PC-3 (cell line): Measurements from ENCODE around the gene SBNO2. TPM values are rescaled to one million over a fixed set of nuclear protein-coding genes. Genes with fewer than 3 reads are reported as not detected.

Experiments
- ATAC-seq: fragments of 200-7000 bp; cut with Tn5 transposase; 2 replicates; pipeline ENCODE4 v1.9.1; 2020; ENCODE audit warnings: mild to moderate bottlenecking, moderate library complexity
- BruUV-seq: library from RNA; stranded (reverse); fragments of 400-500 nt; replicated peaks from 2 replicates; lab custom pipeline; 2021; lab: Mats Ljungman, UMichigan
- CTCF ChIA-PET: fragments of 300-600 bp; sonication (Branson Sonifier 250); formaldehyde crosslinking; loops from one replicate; lab custom pipeline; 2022; ENCODE audit warnings: antibody characterized with exemption; lab: Charles Lee
- POLR2A ChIA-PET: fragments of 300-600 bp; sonication (Branson Sonifier 250); formaldehyde crosslinking; loops from one replicate; lab custom pipeline; 2022; ENCODE audit warnings: antibody characterized with exemption; ENCODE audit not compliant: unreplicated experiment; lab: Charles Lee
- DNase-seq: peaks from one replicate; pipeline ENCODE4 v3.0.0-alpha.2; 2015
- H2AFZ ChIP-seq: fragments of 300-600 bp; sonication (generic); 2 replicates; pipeline ENCODE4 v1.6.0; 2016; ENCODE audit warnings: antibody characterized with exemption, low read length
- H3F3A ChIP-seq: fragments of 300-600 bp; sonication (generic); one replicate; pipeline ENCODE4 v1.6.0; 2017; ENCODE audit warnings: antibody characterized with exemption, low read length, control low read depth, mild to moderate bottlenecking; ENCODE audit not compliant: unreplicated experiment
- H3K27ac ChIP-seq: fragments of 300-600 bp; sonication (generic); 2 replicates; pipeline ENCODE4 v1.5.1; 2016; ENCODE audit warnings: mild to moderate bottlenecking, low read length
- H3K27me3 ChIP-seq: fragments of 300-600 bp; sonication (generic); 2 replicates; pipeline ENCODE4 v1.6.1; 2016; ENCODE audit warnings: low read length, mixed read lengths
- H3K36me3 ChIP-seq: fragments of 300-600 bp; sonication (generic); 2 replicates; pipeline ENCODE4 v1.6.1; 2016; ENCODE audit warnings: low read depth, mixed run types, low read length, mixed read lengths
- H3K4me1 ChIP-seq: fragments of 300-600 bp; sonication (generic); 2 replicates; pipeline ENCODE4 v1.5.1; 2016; ENCODE audit warnings: low read length; ENCODE audit not compliant: insufficient read depth
- H3K4me2 ChIP-seq: fragments of 300-600 bp; sonication (generic); 2 replicates; pipeline ENCODE4 v1.6.0; 2016; ENCODE audit warnings: low read length
- H3K4me3 ChIP-seq: fragments of 300-600 bp; sonication (generic); 2 replicates; pipeline ENCODE4 v1.5.1; 2016; ENCODE audit warnings: mild to moderate bottlenecking, low read length, mixed read lengths
- H3K79me2 ChIP-seq: fragments of 300-600 bp; sonication (generic); 2 replicates; pipeline ENCODE4 v1.6.1; 2017; ENCODE audit warnings: low read length, mixed read lengths
- H3K9ac ChIP-seq: fragments of 300-600 bp; sonication (generic); 2 replicates; pipeline ENCODE4 v1.6.0; 2016; ENCODE audit warnings: mild to moderate bottlenecking, low read length
- H3K9me2 ChIP-seq: fragments of 300-600 bp; sonication (generic); replicated peaks from 2 replicates; pipeline ENCODE4 v1.6.1; 2016; ENCODE audit warnings: mixed run types, low read length, mixed read lengths
- H3K9me3 ChIP-seq: fragments of 300-600 bp; sonication (generic); 2 replicates; pipeline ENCODE4 v1.6.1; 2016; ENCODE audit warnings: low read length, mixed read lengths
- H4K20me1 ChIP-seq: fragments of 300-600 bp; sonication (generic); 2 replicates; pipeline ENCODE4 v1.6.1; 2016; ENCODE audit warnings: low read length, mixed read lengths
- CTCF ChIP-seq: fragments of 300-600 bp; sonication (generic); conservative IDR thresholded peaks from 2 replicates; pipeline ENCODE4 v1.5.1; 2017; ENCODE audit warnings: antibody characterized with exemption, low read depth, mild to moderate bottlenecking, low read length
- EZH2 ChIP-seq: fragments of 300-600 bp; sonication (generic); IDR thresholded peaks from one replicate; pipeline ENCODE4 v1.6.1; 2017; ENCODE audit warnings: antibody characterized with exemption, mild to moderate bottlenecking, low read length; ENCODE audit not compliant: unreplicated experiment
- EZH2phosphoT487 ChIP-seq: fragments of 300-600 bp; sonication (generic); IDR thresholded peaks from 2 replicates; pipeline ENCODE4 v1.6.1; 2018; ENCODE audit warnings: mild to moderate bottlenecking, antibody characterized with exemption, low read length, borderline replicate concordance
- intact Hi-C: fragments of 100-400 bp; cut with micrococcal nuclease; formaldehyde crosslinking; loops from 2 replicates; pipeline ENCODE4 v1.9.0; 2023
- total RNA-seq: library from RNA; depleted of rRNA; stranded (reverse); fragments of >200 nt; gene quantifications from 2 replicates; pipeline ENCODE4 v1.2.3, GENCODE V29; 2014

Gene SBNO2
- total RNA-seq, 1 experiment from 2014 or later, result 62.4 TPM

- H3K27me3 ChIP-seq, result no peaks in the 10 kb centered on the region
- H3K4me2 ChIP-seq, result no peak overlapping the region
- H3K36me3 ChIP-seq, result peaks cover 8% of the 10 kb centered on the region
- no peaks in the 10 kb centered on the region for H3K9me3 ChIP-seq
- H3K4me3 ChIP-seq, result no peak overlapping the region
- TF ChIP-seq CTCF (no peak), EZH2 (no peak), EZH2phosphoT487 (no peak)
- CTCF ChIA-PET, result no interaction called here
- H3K4me1 ChIP-seq, result no peaks in the 10 kb centered on the region
- no TSS peak for BruUV-seq
- intact Hi-C loops, result no loop called here
- POLR2A ChIA-PET, result no interaction called here
- no peak overlapping the region for H2AFZ ChIP-seq
- no peak overlapping the region for H3K27ac ChIP-seq
- peaks cover 71% of the 10 kb centered on the region for H3K79me2 ChIP-seq
- peaks cover 21% of the 10 kb centered on the region; the same call in 1 of the 2 replicates for H4K20me1 ChIP-seq
- ATAC-seq, result no peak
- no peak for DNase-seq
- no peaks in the 10 kb centered on the region for H3K9me2 ChIP-seq
- H3K9ac ChIP-seq, result no peak overlapping the region
- no peaks in the 10 kb centered on the region for H3F3A ChIP-seq
These were observed 17.0 kb downstream of the SBNO2 start for GRCh38 chr19:1156830-1157615.

GRCh38 chr19:1156305-1156801 lies 17.7 kb downstream of the SBNO2 start:
- no peak overlapping the region for H3K4me3 ChIP-seq
- BruUV-seq, result no TSS peak
- no peaks in the 10 kb centered on the region for H3K27me3 ChIP-seq
- no peaks in the 10 kb centered on the region for H3F3A ChIP-seq
- ATAC-seq, result no peak
- no peak overlapping the region for H3K27ac ChIP-seq
- peaks cover 21% of the 10 kb centered on the region; the same call in 1 of the 2 replicates for H4K20me1 ChIP-seq
- H3K9ac ChIP-seq, result no peak overlapping the region
- no peak for DNase-seq
- peaks cover 12% of the 10 kb centered on the region for H3K36me3 ChIP-seq
- intact Hi-C loops, result no loop called here
- no peaks in the 10 kb centered on the region for H3K9me3 ChIP-seq
- H3K4me2 ChIP-seq, result no peak overlapping the region
- CTCF ChIA-PET, result no interaction called here
- H3K9me2 ChIP-seq, result no peaks in the 10 kb centered on the region
- POLR2A ChIA-PET, result no interaction called here
- no peak overlapping the region for H2AFZ ChIP-seq
- H3K4me1 ChIP-seq, result no peaks in the 10 kb centered on the region
- H3K79me2 ChIP-seq, result peaks cover 68% of the 10 kb centered on the region
- TF ChIP-seq EZH2 (no peak), CTCF (no peak), EZH2phosphoT487 (no peak)
